HG02798 (cell line): ENCODE data around the gene C19orf81.

Experiments
- ATAC-seq: cut with Tn5 transposase; IDR thresholded peaks from one replicate; pipeline ENCODE4 v1.9.1; 2021; ENCODE audit warnings: mild to moderate bottlenecking; ENCODE audit not compliant: unreplicated experiment, poor library complexity

The C19orf81 gene

GRCh38 chr19:50628551-50628950 lies 20.7 kb upstream of the C19orf81 start:
- ATAC-seq = no peak

- ATAC-seq = no peak
These were observed 20.1 kb upstream of the C19orf81 start for GRCh38 chr19:50629194-50629593.

- ATAC-seq = no peak
These were observed 19.4 kb upstream of the C19orf81 start for GRCh38 chr19:50629801-50630200.

GRCh38 chr19:50632151-50632835 lies 17.0 kb upstream of the C19orf81 start:
- ATAC-seq = no peak

- no peak for ATAC-seq
These were observed 15.9 kb upstream of the C19orf81 start for GRCh38 chr19:50633359-50633758.

GRCh38 chr19:50633973-50634372 lies 15.3 kb upstream of the C19orf81 start:
- ATAC-seq = no peak

GRCh38 chr19:50636317-50637085 lies 12.7 kb upstream of the C19orf81 start:
- no peak for ATAC-seq

GRCh38 chr19:50638600-50638999 lies 10.6 kb upstream of the C19orf81 start:
- no peak for ATAC-seq

GRCh38 chr19:50639121-50640112 lies 9.8 kb upstream of the C19orf81 start, which contains the start of gene SYT3:
Gene SYT3, minus strand, starts transcription at chr19:50639881. Its CDS starts 2,470 bp downstream, at chr19:50637411.
- ATAC-seq = no peak

GRCh38 chr19:50640368-50640767 lies 8.9 kb upstream of the C19orf81 start:
- no peak for ATAC-seq

GRCh38 chr19:50644315-50644915 lies 4.8 kb upstream of the C19orf81 start:
- no peak for ATAC-seq

- ATAC-seq = no peak
These were observed 4.1 kb upstream of the C19orf81 start for GRCh38 chr19:50645107-50645506.

- no peak for ATAC-seq
These were observed 3.0 kb upstream of the C19orf81 start for GRCh38 chr19:50646074-50646807.

- ATAC-seq = no peak
These were observed 1.2 kb upstream of the C19orf81 start for GRCh38 chr19:50647879-50648615.

GRCh38 chr19:50648659-50649058 lies 586 bp upstream of the C19orf81 start:
- ATAC-seq = no peak

GRCh38 chr19:50651174-50651573 lies 1.9 kb downstream of the C19orf81 start:
- no peak for ATAC-seq

- no peak for ATAC-seq
These were observed 3.5 kb downstream of the C19orf81 start for GRCh38 chr19:50652722-50653121.

GRCh38 chr19:50654882-50655281 lies 5.6 kb downstream of the C19orf81 start:
- ATAC-seq = no peak

- no peak for ATAC-seq
These were observed 8.0 kb downstream of the C19orf81 start for GRCh38 chr19:50657222-50657669.
